Measurements from ENCODE around the gene CCL28.

The CCL28 gene

DNA sequence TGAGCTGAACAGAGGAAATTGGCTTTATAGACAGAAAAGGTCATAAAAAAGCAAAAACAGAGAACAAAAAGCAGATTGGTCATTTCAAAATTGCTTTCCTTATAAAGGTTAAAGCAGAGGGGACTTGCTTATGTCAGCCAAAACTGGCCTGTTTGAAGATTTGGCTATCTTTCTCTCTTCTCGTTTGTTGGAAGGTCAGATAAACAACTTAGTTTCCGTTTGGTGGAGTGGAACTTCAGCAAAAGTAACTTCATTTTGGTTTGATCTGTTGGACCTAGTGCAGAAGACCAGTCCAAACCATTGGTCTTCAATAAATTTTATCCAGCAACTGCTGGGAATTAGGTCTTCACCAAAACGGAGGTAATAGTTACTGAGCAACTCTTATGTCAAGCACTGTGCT is 53.9 kb downstream of the CCL28 start:
- Mint-ChIP-seq H3K4me3 (no peak overlapping the region), H3K36me3 (no peaks in the 10 kb centered on the region), H3K9me3 (peaks cover 17% of the 10 kb centered on the region), H3K4me1 (no peaks in the 10 kb centered on the region), H3K27me3 (peaks cover under 1% of the 10 kb centered on the region), H3K27ac (no peak overlapping the region)
- CTCF ChIA-PET: no interaction called here
- DNase-seq: no peak

DNA sequence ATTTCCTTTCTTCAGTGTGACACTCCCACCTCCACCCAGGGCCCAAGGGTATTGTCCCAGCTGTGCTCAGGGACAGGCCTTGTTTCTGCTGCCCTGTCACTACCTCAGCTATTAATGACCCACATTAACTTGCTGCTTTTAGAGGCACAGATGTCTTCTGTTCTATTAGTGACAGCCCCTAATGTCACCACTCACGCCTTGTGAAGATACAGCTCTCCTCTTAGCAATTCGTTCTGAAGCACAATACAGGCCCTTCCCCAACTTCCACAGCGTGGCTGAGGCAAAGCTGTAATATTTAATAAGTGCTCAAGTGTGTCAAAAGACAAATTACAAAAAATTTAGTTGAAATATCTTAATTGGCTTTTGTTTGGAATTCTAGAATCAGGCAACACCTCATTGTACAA is 54.3 kb downstream of the CCL28 start:
- Mint-ChIP-seq H3K36me3 (no peaks in the 10 kb centered on the region), H3K4me3 (no peak overlapping the region)

DNA sequence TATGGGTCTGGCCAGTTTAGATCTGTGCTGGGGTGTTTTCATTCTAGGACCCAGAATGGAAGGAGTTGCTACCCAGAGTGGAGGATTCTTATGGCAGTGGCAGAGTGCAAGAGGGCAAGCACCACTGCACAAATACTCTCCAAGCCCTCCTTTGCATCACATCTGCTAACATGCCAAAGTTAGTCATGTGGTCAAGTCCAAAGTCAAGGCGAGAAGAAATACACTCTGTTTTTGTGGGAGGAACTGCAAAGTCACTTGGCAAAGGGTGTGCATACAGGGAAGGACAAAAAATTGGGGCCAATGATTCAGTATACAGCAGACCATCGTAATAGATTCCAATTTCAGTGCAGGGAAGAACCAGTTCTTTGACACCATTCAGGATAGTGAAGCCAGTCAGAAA is 55.1 kb downstream of the CCL28 start:
- H3K4me1 Mint-ChIP-seq: no peaks in the 10 kb centered on the region
- H3K27ac Mint-ChIP-seq: no peak overlapping the region
- DNase-seq: no peak
- H3K36me3 Mint-ChIP-seq: no peaks in the 10 kb centered on the region
- CTCF ChIA-PET: no interaction called here
- no peak overlapping the region for H3K4me3 Mint-ChIP-seq
- no peaks in the 10 kb centered on the region for H3K27me3 Mint-ChIP-seq
- H3K9me3 Mint-ChIP-seq: peaks cover 17% of the 10 kb centered on the region

More for the DNA sequence above, 54.3 kb downstream of the CCL28 start:
- no peak overlapping the region for H3K27ac Mint-ChIP-seq
- no peak for DNase-seq
- H3K9me3 Mint-ChIP-seq: peaks cover 17% of the 10 kb centered on the region
- CTCF ChIA-PET: no interaction called here
- no peaks in the 10 kb centered on the region for H3K27me3 Mint-ChIP-seq
- no peaks in the 10 kb centered on the region for H3K4me1 Mint-ChIP-seq

DNA sequence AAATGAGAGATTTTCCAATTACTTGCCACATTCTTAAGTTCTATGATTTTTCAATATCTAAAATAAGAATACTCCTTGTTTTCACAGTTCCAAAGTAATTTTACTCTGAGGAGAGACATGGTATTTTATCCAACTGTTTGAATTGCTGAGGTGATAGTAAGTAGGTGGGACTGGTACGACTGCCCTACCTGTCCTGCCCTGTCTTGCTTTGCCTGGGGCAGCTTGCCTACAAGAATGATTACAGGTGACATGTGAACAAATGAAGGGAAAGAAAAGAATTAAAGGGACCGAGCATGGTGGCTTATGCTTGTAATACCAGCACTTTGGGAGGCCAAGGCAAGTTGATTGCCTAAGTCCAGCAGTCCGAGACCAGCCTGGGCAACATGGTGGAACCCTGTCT is 57.4 kb downstream of the CCL28 start:
- no peaks in the 10 kb centered on the region for H3K4me1 Mint-ChIP-seq
- CTCF ChIA-PET: no interaction called here
- H3K9me3 Mint-ChIP-seq: peaks cover 9% of the 10 kb centered on the region
- H3K27ac Mint-ChIP-seq: no peak overlapping the region
- no peak overlapping the region for H3K4me3 Mint-ChIP-seq
- no peaks in the 10 kb centered on the region for H3K36me3 Mint-ChIP-seq
- H3K27me3 Mint-ChIP-seq: peaks cover 4% of the 10 kb centered on the region
- DNase-seq: no peak

DNA sequence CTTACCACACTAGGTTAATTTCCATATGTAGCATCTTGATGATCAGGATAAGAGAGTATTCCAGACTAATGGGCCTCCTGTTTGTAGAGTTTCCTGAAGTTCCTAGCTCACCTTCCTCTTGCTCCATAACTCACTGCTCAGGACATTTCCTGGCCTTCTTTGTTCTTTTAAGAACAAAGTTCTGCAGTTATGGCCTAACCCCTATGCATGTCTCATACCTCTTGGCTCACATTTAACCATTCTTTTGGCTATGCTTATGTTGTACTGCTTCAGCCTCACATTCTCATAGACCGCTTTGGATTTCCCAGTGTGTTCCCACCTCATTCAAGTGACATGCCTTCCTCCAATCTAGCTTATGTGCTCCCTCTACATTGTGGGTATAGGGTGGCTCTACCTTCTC is 58.5 kb downstream of the CCL28 start:
- CTCF ChIA-PET: interaction anchor here (0.9 kb wide), 1 partner anchor 9 kb away, joined by 3 read pairs; no protein-coding TSS in a partner anchor
- Mint-ChIP-seq H3K36me3 (no peaks in the 10 kb centered on the region), H3K4me1 (no peaks in the 10 kb centered on the region), H3K9me3 (no peaks in the 10 kb centered on the region), H3K27me3 (peaks cover 4% of the 10 kb centered on the region), H3K27ac (no peak overlapping the region), H3K4me3 (no peak overlapping the region)
- DNase-seq: no peak

DNA sequence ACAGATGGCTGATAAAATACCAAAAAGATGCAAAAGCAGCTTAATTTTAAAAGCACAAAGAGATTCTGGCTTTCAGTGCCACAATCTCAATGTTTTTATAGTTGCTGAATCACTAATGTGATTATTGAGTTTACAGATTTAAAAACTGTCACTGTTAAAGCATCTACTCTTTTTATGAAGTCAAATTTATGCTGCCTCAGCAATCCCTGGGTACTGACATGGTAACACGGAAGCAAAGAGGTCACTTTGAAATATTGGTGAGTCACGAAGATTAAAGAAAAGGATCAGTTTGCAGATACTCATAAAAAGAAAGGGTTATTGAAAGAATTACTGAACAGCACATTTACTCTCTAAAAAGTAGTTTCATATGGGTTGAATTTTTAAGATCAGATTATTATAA is 59.3 kb downstream of the CCL28 start:
- no peak for DNase-seq
- no peak overlapping the region for H3K4me3 Mint-ChIP-seq
- H3K4me1 Mint-ChIP-seq: no peaks in the 10 kb centered on the region
- peaks cover 4% of the 10 kb centered on the region for H3K27me3 Mint-ChIP-seq
- H3K36me3 Mint-ChIP-seq: no peaks in the 10 kb centered on the region
- CTCF ChIA-PET: interaction anchor here (0.9 kb wide), 1 partner anchor 9 kb away, joined by 3 read pairs; no protein-coding TSS in a partner anchor
- H3K27ac Mint-ChIP-seq: no peak overlapping the region
- H3K9me3 Mint-ChIP-seq: no peaks in the 10 kb centered on the region

DNA sequence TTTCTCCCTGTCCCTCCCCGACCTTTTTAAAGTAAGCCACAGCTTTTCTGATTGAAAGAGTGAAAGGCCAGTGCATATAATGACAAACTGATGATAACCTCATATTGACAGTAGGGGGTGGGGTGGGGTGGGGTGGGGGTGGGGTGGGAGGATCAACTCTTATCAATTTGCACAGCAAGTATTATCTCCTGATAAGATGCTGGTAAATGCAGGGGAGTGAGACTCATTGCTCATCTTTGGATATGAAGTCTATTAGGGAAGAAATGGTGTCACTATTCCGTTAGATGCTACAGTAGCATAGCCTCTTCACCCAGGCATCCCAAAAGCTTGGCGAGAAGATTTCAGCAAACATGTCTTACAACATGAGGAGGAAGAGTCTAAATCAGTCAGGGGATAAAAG is 60.1 kb downstream of the CCL28 start:
- no peak for DNase-seq
- H3K4me3 Mint-ChIP-seq: no peak overlapping the region
- H3K27ac Mint-ChIP-seq: no peak overlapping the region
- H3K27me3 Mint-ChIP-seq: peaks cover 4% of the 10 kb centered on the region
- CTCF ChIA-PET: no interaction called here
- H3K4me1 Mint-ChIP-seq: no peaks in the 10 kb centered on the region
- H3K9me3 Mint-ChIP-seq: no peaks in the 10 kb centered on the region
- H3K36me3 Mint-ChIP-seq: no peaks in the 10 kb centered on the region

DNA sequence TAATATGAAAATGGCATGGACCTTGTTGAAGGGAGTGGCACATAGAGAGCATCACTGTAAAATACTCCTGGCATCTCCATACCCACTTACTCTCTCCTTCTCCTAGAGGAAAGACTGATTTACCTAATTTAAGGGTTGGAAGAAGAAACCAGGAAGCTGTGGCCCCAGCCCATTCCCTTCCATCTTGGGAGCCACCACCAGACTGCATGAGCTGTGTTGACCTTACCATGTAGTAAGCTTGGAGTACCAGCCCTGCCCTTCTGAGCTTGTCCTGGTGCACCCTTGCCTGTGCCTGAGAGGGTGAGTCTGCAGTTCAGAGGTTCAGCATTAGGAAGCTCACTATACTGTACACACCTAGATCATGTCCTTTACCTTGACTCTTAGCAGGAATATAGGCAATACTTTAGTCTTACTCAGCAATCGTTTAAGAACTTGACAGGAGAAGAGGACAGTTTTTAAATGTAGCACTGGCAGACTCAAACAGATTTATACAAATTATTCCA is 63.3 kb downstream of the CCL28 start:
- H3K36me3 Mint-ChIP-seq: no peaks in the 10 kb centered on the region
- CTCF ChIA-PET: no interaction called here
- no peak overlapping the region for H3K27ac Mint-ChIP-seq
- H3K27me3 Mint-ChIP-seq: peaks cover 4% of the 10 kb centered on the region
- DNase-seq: no peak
- no peaks in the 10 kb centered on the region for H3K9me3 Mint-ChIP-seq
- no peak overlapping the region for H3K4me3 Mint-ChIP-seq
- H3K4me1 Mint-ChIP-seq: no peaks in the 10 kb centered on the region

DNA sequence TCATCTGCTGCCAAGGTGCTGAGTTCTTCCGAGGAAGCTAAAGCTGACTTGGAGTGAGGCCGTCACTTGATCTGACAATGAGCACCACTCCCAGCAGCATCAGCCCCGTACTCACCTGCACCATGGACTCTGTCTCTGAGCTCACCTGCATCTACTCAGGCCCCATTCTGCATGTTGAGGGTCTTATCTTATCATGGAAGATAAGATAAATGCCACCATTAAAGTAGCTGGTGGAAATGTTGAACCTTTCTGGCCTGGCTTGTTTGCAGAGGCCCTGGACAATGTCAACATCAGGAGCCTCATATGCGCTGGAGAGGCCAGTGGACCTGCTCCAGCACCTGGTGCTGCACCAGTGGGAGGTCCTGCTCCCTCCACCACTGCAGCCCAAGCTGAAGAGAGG is 64.0 kb downstream of the CCL28 start:
- no peak overlapping the region for H3K27ac Mint-ChIP-seq
- no peaks in the 10 kb centered on the region for H3K36me3 Mint-ChIP-seq
- no peaks in the 10 kb centered on the region for H3K9me3 Mint-ChIP-seq
- CTCF ChIA-PET: no interaction called here
- H3K4me1 Mint-ChIP-seq: no peaks in the 10 kb centered on the region
- H3K4me3 Mint-ChIP-seq: no peak overlapping the region
- DNase-seq: no peak
- H3K27me3 Mint-ChIP-seq: peaks cover 4% of the 10 kb centered on the region

DNA sequence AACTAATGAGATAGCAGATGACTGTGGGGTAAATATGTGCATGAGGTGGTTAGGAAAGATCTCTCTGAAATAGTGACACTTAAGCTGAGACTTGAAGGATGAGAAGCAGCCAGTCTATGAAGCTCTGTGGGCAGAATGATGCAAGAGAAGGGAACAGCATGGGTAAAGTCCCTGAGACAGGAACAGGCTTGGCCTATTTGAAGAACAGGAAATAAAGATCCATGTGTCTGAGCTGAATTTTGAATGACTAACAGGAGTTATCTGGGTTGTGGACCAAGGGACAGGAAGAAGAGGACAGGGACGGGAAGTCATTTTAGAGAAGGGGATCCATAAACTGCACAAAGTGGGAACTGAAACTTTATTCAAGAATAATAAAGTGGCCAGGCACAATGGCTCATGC is 73.3 kb downstream of the CCL28 start:
- no peak overlapping the region for H3K27ac Mint-ChIP-seq
- peaks cover 3% of the 10 kb centered on the region for H3K36me3 Mint-ChIP-seq
- peaks cover 15% of the 10 kb centered on the region for H3K9me3 Mint-ChIP-seq
- DNase-seq: no peak
- H3K4me1 Mint-ChIP-seq: no peaks in the 10 kb centered on the region
- no peak overlapping the region for H3K4me3 Mint-ChIP-seq
- no peaks in the 10 kb centered on the region for H3K27me3 Mint-ChIP-seq
- CTCF ChIA-PET: interaction anchor here (1.1 kb wide), 1 partner anchor 233 kb away, joined by 3 read pairs; no protein-coding TSS in a partner anchor

DNA sequence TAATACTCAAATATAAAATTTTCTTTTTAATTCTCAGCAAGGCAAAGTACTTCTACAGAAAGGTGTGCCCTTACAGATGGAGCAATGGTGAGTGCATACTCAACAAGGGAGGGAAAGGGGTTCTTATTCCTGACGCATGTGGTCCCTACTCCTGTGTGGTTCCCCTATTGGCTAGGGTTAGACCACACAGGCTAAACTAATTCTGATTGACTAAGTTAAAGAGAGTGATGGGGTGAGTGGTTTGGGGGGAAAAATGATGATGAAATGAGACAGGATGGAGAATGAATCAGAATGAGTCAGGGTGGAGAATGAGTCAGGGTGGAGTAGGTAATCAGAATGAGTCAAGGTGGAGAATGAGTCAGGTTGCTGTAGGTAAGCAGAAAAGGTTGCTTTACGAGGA is 76.0 kb downstream of the CCL28 start:
- Mint-ChIP-seq H3K27ac (no peak overlapping the region), H3K4me3 (no peak overlapping the region), H3K4me1 (no peaks in the 10 kb centered on the region), H3K27me3 (peaks cover 11% of the 10 kb centered on the region), H3K36me3 (peaks cover 3% of the 10 kb centered on the region), H3K9me3 (peaks cover 15% of the 10 kb centered on the region)
- no peak for DNase-seq
- CTCF ChIA-PET: no interaction called here

DNA sequence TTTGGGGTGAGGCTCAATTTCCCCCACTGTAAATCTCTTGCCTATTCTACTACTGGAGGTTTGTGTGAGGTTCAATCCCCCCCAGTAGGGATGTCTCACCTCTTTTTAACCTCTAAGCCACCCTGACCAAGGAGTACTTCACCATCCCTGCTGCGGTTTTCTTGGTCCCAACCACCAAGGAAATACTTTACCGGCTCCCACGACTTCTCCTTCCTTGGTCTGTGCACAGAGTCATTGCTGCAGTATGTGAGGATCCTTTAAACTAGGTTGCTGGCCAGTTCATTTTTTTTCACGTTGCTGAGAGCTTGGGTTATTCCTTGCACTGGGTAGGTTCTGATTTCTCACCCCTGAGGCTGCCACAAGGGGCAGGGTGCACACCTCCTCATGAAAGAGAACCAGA is 76.5 kb downstream of the CCL28 start:
- no peak overlapping the region for H3K4me3 Mint-ChIP-seq
- CTCF ChIA-PET: no interaction called here
- H3K27ac Mint-ChIP-seq: no peak overlapping the region
- peaks cover 13% of the 10 kb centered on the region for H3K27me3 Mint-ChIP-seq
- peaks cover 15% of the 10 kb centered on the region for H3K9me3 Mint-ChIP-seq
- no peaks in the 10 kb centered on the region for H3K4me1 Mint-ChIP-seq
- DNase-seq: no peak
- peaks cover 3% of the 10 kb centered on the region for H3K36me3 Mint-ChIP-seq

DNA sequence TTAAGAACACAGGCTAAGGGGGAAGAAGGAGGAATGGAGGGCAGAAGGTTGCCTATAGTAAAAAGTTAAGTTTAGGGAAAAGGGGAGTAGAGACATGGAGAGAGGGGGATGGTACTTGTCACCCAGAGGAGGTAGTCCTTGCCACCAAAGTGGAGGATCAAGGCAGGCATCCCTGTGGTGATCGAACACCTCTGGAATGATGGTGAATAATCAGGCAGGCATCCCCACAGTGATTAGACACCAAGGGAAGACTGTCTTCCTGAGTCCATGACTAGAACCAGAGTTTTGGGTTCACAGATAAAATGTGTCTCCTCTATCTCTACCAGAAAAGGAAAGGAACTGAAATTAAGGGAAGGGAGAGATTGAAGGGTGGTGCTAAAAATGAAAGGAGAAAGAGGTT is 79.8 kb downstream of the CCL28 start:
- Mint-ChIP-seq H3K4me1 (no peaks in the 10 kb centered on the region), H3K4me3 (no peak overlapping the region), H3K27me3 (peaks cover 13% of the 10 kb centered on the region), H3K9me3 (peaks cover 11% of the 10 kb centered on the region), H3K27ac (no peak overlapping the region), H3K36me3 (peaks cover 3% of the 10 kb centered on the region)
- DNase-seq: no peak
- CTCF ChIA-PET: no interaction called here

Data from activated naive CD4-positive, alpha-beta T cell treated with anti-CD3 and anti-CD28 coated beads, Interleukin-2, amount 10 ng/mL, durations not matched to agents 7 days and 5 days (primary cell).